Naive thymus-derived CD4-positive, alpha-beta T cell (primary cell): ENCODE measurements around the gene GNAT3. TPM values are rescaled to one million over a fixed set of nuclear protein-coding genes. Genes with fewer than 3 reads are reported as not detected.

ENCODE experiments used
- polyA plus RNA-seq, 2 donors: library from polyadenylated mRNA; unstranded; fragments of 300-500 nt; fragmentation: Illumina TruSeq; gene quantifications; one replicate each; pipeline ENCODE4 v1.2.3, GENCODE V29; 2021
- total RNA-seq, 6 experiments: library from RNA in 5 of 6; stranded (reverse) in 5 of 6; gene quantifications; 1 replicate in 5 of 6; 2 replicates in 1 of 6; pipeline ENCODE4 v1.2.3 and lab custom pipeline; 2021 to 2026

GNAT3 gene
- total and polyA plus RNA-seq, 7 experiments from 2014 or later = not detected

Other genes with a start within 250 kb of the GNAT3 start
- 100 to 1,000 TPM in 1 of 5 experiments, 1 to 10 TPM in 3, not detected in 1; 3.0 to 109 (median 6.3) TPM for gene CD36, start 126.6 kb upstream of the GNAT3 start, total RNA-seq
- 1 to 10 TPM in 1 of 2 donors, under 1 TPM in 1; 0.16 to 1.2 TPM for gene CD36, start 126.6 kb upstream of the GNAT3 start, polyA plus RNA-seq